Endothelial cell of umbilical vein (primary cell): ENCODE data around the gene HIPK4.

ENCODE experiments used
- MYC ChIP-seq: IDR thresholded peaks from one replicate; pipeline ENCODE4 v1.6.1; 2011; ENCODE audit warnings: mild to moderate bottlenecking, low read depth, low read length
- POLR2A ChIP-seq: IDR thresholded peaks from 2 replicates; pipeline ENCODE4 v1.6.1; 2012; ENCODE audit warnings: low read depth, mild to moderate bottlenecking, control low read depth, low read length
- POLR2AphosphoS5 ChIP-seq: IDR thresholded peaks from 2 replicates; pipeline ENCODE4 v1.6.1; 2012; ENCODE audit warnings: low read depth, mild to moderate bottlenecking, control low read depth, low read length, moderate library complexity; ENCODE audit not compliant: insufficient read depth
- TF ChIP-seq, protein P1 (sequence below), 2 donors: IDR thresholded peaks; 1 replicate in 1 of 2; 2 replicates in 1 of 2; pipeline ENCODE4 v1.5.1; 2011; ENCODE audit warnings: low read length in 2 of 2, mild to moderate bottlenecking in 2 of 2, moderate library complexity in 2 of 2, control low read depth in 1 of 2, inconsistent platforms in 1 of 2, low read depth in 1 of 2; ENCODE audit not compliant: insufficient read depth in 1 of 2; ENCODE audit errors: extremely low read depth in 1 of 2

DNA sequence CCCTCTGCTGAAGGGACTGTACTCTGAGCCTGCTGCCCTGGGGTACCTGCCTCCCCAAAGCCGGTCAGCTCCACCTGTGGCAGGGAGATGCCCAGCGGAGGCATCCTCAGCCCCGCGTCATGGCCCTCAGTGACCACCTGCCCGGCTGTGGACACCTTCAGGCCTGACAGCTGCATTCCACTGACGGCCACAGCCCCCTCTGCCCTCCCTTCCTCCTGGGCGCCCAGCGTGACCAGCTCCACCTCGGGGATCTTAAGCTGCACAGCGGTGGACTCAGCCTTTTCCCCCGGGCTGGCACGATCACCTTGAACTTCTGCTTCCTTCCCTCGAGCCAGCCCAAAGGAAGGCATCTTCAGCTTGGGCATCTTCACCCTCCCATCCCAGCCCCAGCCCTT, 4.8 kb upstream of the HIPK4 start:
- TF ChIP-seq, protein P1, sequence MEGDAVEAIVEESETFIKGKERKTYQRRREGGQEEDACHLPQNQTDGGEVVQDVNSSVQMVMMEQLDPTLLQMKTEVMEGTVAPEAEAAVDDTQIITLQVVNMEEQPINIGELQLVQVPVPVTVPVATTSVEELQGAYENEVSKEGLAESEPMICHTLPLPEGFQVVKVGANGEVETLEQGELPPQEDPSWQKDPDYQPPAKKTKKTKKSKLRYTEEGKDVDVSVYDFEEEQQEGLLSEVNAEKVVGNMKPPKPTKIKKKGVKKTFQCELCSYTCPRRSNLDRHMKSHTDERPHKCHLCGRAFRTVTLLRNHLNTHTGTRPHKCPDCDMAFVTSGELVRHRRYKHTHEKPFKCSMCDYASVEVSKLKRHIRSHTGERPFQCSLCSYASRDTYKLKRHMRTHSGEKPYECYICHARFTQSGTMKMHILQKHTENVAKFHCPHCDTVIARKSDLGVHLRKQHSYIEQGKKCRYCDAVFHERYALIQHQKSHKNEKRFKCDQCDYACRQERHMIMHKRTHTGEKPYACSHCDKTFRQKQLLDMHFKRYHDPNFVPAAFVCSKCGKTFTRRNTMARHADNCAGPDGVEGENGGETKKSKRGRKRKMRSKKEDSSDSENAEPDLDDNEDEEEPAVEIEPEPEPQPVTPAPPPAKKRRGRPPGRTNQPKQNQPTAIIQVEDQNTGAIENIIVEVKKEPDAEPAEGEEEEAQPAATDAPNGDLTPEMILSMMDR (IDR thresholded peaks at IDR 0.05; ENCODE audit: extremely low read depth in 1 of 2, insufficient read depth in 1 of 2, low read depth in 1 of 2, low read length in 2 of 2) = no peak
- TF ChIP-seq POLR2A (no peak), POLR2AphosphoS5 (no peak), MYC (no peak)
